Smooth muscle cell of the umbilical artery (primary cell): ENCODE results near the gene IL37. TPM values are rescaled to one million over a fixed set of nuclear protein-coding genes. Genes with fewer than 3 reads are reported as not detected.

Experiments
- total RNA-seq: library from RNA; depleted of rRNA; stranded (reverse); fragments of >200 nt; gene quantifications from 2 replicates; pipeline ENCODE4 v1.2.3, GENCODE V29; 2014

The IL37 gene, protein sequence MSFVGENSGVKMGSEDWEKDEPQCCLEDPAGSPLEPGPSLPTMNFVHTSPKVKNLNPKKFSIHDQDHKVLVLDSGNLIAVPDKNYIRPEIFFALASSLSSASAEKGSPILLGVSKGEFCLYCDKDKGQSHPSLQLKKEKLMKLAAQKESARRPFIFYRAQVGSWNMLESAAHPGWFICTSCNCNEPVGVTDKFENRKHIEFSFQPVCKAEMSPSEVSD
- total RNA-seq, result not detected in 2 replicates

DNA sequence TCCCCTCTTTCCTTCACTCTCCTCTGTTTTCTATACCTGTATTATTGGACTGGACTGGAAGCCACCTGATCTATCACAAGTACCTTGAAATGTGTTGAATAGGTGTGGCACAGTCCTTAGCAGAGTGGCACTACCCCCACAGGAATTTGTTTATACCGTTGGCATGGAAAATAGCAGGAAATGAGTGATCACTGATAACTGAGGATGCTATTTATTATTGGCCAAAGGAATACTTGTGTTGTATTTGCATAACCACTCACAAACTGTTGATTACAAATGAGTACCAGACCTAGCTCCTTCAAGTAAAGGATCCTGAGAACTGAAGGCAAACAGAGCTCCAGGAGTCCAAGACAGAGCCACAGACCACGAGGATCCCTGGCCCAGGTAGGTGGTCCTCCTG lies at the start of gene IL37:
IL37 (plus strand) TSS at position 301 of the 400 bp plus-strand sequence. CDS start 1,848 bp downstream, outside the sequence.

Other genes starting within 250 kb of the IL37 start
- gene NT5DC4, start 190.1 kb upstream of the IL37 start, total RNA-seq, result not detected in 2 replicates
- gene CKAP2L, start 146.6 kb upstream of the IL37 start, total RNA-seq, result 2.1 and 15.4 TPM in 2 replicates
- 86.3 and 90.0 TPM in 2 replicates for gene IL1A, start 126.7 kb upstream of the IL37 start, total RNA-seq
- gene IL1B, start 74.4 kb upstream of the IL37 start, total RNA-seq, result 159 and 281 TPM in 2 replicates
- not detected in 2 replicates for gene IL36G, start 66.8 kb downstream of the IL37 start, total RNA-seq
- not detected in 2 replicates for gene IL36A, start 94.3 kb downstream of the IL37 start, total RNA-seq
- gene IL36B, start 141.7 kb downstream of the IL37 start, total RNA-seq, result not detected in 2 replicates
- not detected in 2 replicates for gene IL36RN, start 148.0 kb downstream of the IL37 start, total RNA-seq
- gene IL1F10, start 156.8 kb downstream of the IL37 start, total RNA-seq, result not detected in 2 replicates
- gene IL1RN, start 216.4 kb downstream of the IL37 start, total RNA-seq, result not detected in 2 replicates